Measurements from ENCODE around the gene C12orf42.

DNA sequence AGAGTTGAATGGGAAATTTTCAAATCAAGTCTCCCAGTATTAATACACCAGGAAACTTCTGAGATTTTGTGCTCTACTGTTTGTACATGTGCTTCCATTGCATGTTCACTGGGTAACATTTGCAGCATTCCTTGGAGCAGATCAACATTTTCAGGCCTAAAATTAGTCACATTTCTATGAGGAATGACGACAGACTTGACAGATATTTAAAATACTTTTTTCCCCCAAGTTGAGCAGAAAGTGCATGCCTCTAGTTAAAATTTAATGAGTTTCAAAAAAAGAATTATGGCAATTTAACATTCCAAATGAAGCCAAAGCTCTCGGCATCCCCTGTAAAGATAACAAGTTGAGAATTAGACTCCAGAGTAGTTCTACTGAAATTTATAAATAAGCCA is 72.3 kb downstream of the C12orf42 start:
- TF ChIP-seq ETV6 (CRISPR knock-in tag; IDR thresholded peaks at IDR 0.05) (no peak), CTCF (IDR thresholded peaks at IDR 0.05) (no peak), TEAD4 (CRISPR knock-in tag; IDR thresholded peaks at IDR 0.05) (no peak), ZNF232 (CRISPR knock-in tag; IDR thresholded peaks at IDR 0.05) (no peak), NFYB (CRISPR knock-in tag; conservative IDR thresholded peaks at IDR 0.05; ENCODE audit: low read depth) (no peak), FOXJ3 (CRISPR knock-in tag; IDR thresholded peaks at IDR 0.05; ENCODE audit: borderline replicate concordance) (no peak), IRF1 (CRISPR knock-in tag; IDR thresholded peaks at IDR 0.05) (no peak), ZNF512 (CRISPR knock-in tag; IDR thresholded peaks at IDR 0.05; ENCODE audit: borderline replicate concordance) (no peak), SP1 (CRISPR knock-in tag; conservative IDR thresholded peaks at IDR 0.05) (no peak), FOXK1 (CRISPR knock-in tag; IDR thresholded peaks at IDR 0.05) (no peak)
- TF ChIP-seq, protein P1, sequence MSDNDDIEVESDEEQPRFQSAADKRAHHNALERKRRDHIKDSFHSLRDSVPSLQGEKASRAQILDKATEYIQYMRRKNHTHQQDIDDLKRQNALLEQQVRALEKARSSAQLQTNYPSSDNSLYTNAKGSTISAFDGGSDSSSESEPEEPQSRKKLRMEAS (CRISPR knock-in tag; IDR thresholded peaks at IDR 0.05): no peak
- TF ChIP-seq, protein P2, sequence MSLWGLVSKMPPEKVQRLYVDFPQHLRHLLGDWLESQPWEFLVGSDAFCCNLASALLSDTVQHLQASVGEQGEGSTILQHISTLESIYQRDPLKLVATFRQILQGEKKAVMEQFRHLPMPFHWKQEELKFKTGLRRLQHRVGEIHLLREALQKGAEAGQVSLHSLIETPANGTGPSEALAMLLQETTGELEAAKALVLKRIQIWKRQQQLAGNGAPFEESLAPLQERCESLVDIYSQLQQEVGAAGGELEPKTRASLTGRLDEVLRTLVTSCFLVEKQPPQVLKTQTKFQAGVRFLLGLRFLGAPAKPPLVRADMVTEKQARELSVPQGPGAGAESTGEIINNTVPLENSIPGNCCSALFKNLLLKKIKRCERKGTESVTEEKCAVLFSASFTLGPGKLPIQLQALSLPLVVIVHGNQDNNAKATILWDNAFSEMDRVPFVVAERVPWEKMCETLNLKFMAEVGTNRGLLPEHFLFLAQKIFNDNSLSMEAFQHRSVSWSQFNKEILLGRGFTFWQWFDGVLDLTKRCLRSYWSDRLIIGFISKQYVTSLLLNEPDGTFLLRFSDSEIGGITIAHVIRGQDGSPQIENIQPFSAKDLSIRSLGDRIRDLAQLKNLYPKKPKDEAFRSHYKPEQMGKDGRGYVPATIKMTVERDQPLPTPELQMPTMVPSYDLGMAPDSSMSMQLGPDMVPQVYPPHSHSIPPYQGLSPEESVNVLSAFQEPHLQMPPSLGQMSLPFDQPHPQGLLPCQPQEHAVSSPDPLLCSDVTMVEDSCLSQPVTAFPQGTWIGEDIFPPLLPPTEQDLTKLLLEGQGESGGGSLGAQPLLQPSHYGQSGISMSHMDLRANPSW (CRISPR knock-in tag; conservative IDR thresholded peaks at IDR 0.05; ENCODE audit: low read depth): no peak
- TF ChIP-seq, protein P3, sequence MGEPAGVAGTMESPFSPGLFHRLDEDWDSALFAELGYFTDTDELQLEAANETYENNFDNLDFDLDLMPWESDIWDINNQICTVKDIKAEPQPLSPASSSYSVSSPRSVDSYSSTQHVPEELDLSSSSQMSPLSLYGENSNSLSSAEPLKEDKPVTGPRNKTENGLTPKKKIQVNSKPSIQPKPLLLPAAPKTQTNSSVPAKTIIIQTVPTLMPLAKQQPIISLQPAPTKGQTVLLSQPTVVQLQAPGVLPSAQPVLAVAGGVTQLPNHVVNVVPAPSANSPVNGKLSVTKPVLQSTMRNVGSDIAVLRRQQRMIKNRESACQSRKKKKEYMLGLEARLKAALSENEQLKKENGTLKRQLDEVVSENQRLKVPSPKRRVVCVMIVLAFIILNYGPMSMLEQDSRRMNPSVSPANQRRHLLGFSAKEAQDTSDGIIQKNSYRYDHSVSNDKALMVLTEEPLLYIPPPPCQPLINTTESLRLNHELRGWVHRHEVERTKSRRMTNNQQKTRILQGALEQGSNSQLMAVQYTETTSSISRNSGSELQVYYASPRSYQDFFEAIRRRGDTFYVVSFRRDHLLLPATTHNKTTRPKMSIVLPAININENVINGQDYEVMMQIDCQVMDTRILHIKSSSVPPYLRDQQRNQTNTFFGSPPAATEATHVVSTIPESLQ (CRISPR knock-in tag; IDR thresholded peaks at IDR 0.05): no peak
